ENCODE results near the gene BBLN. TPM values are rescaled to one million over a fixed set of nuclear protein-coding genes. Genes with fewer than 3 reads are reported as not detected.

BBLN gene
- total and polyA plus RNA-seq, 2 of the 4 experiments (the other 2 are of a cell fraction), result 25.1 to 103 TPM

GRCh38 chr9:128185979-128186965 lies 26.2 kb downstream of the BBLN start:
- no TSS peak for BruUV-seq (replicated peaks)
- no peak overlapping the region for H2AK5ac ChIP-seq (ENCODE audit: low read depth, low read length)
- no peak overlapping the region for H4K8ac ChIP-seq (ENCODE audit: low read depth in 2 of 2, low read length in 2 of 2)
- CTCF ChIA-PET, result interaction anchor here (1.1 kb wide), 1 partner anchor 16 kb away, joined by 3 read pairs; no protein-coding TSS in a partner anchor
- no peaks in the 10 kb centered on the region; the same call in 1 of the 2 replicates for H4K20me1 ChIP-seq (ENCODE audit: insufficient read depth, low read length)
- H3K23ac ChIP-seq (ENCODE audit: low read depth, low read length), result no peak overlapping the region
- H2AFZ ChIP-seq (replicated peaks; ENCODE audit: low read length, poor library complexity), result peak overlapping the region; percentile 58
- H3K18ac ChIP-seq (ENCODE audit: low read depth, low read length), result no peak overlapping the region
- no peak overlapping the region for H3K27ac ChIP-seq (ENCODE audit: insufficient read depth, low read length)
- intact Hi-C loops (cut with micrococcal nuclease) (no loop called here), in situ Hi-C loops (cut with MboI; ENCODE audit: low sequenced_read_pairs) (no loop called here), dilution Hi-C loops (cut with HindIII; ENCODE audit: low sequenced_read_pairs, unreplicated experiment) (no loop called here)
- no peak overlapping the region for H2BK5ac ChIP-seq (ENCODE audit: low read depth, low read length, poor library complexity, severe bottlenecking)
- H3K56ac ChIP-seq (ENCODE audit: extremely low read depth, insufficient read depth, low read length), result no peak overlapping the region
- no peaks in the 10 kb centered on the region for H3K9me3 ChIP-seq (ENCODE audit: control insufficient read depth, insufficient read depth, low read length)
- no peak overlapping the region for H3K4me3 ChIP-seq (ENCODE audit: insufficient read depth, low read depth, low read length)
- WGBS, 2 experiments (ENCODE audit: extremely low coverage in 2 of 2, insufficient read length in 1 of 2), result 93% methylated on average over 9 of the region's 11 CpGs; no CpG with 5 or more reads in 1 of the 2 experiments
- 0 out of 2 replicates have a peak, but pooled peaks cover 4% of the 10 kb centered on the region for H3K9me1 ChIP-seq (ENCODE audit: insufficient read depth, low read length)
- no peak overlapping the region for H4K5ac ChIP-seq (ENCODE audit: low read depth, low read length)
- no peak overlapping the region for H3K4me2 ChIP-seq (ENCODE audit: low read depth, low read length)
- TF ChIP-seq RFX5 (IDR thresholded peaks at IDR 0.05; ENCODE audit: low read depth, low read length) (no peak), CEBPB (IDR thresholded peaks at IDR 0.05; ENCODE audit: low read depth, low read length) (no peak), NFE2L2 (IDR thresholded peaks at IDR 0.05; ENCODE audit: low read depth, low read length) (no peak), RCOR1 (IDR thresholded peaks at IDR 0.05; ENCODE audit: insufficient replicate concordance, low read length) (no peak), FOS (IDR thresholded peaks at IDR 0.05; ENCODE audit: low read depth, low read length) (no peak), MAFK (IDR thresholded peaks at IDR 0.05; ENCODE audit: low read depth, low read length) (no peak)
- TF ChIP-seq, protein P1, sequence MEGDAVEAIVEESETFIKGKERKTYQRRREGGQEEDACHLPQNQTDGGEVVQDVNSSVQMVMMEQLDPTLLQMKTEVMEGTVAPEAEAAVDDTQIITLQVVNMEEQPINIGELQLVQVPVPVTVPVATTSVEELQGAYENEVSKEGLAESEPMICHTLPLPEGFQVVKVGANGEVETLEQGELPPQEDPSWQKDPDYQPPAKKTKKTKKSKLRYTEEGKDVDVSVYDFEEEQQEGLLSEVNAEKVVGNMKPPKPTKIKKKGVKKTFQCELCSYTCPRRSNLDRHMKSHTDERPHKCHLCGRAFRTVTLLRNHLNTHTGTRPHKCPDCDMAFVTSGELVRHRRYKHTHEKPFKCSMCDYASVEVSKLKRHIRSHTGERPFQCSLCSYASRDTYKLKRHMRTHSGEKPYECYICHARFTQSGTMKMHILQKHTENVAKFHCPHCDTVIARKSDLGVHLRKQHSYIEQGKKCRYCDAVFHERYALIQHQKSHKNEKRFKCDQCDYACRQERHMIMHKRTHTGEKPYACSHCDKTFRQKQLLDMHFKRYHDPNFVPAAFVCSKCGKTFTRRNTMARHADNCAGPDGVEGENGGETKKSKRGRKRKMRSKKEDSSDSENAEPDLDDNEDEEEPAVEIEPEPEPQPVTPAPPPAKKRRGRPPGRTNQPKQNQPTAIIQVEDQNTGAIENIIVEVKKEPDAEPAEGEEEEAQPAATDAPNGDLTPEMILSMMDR (conservative IDR thresholded peaks at IDR 0.05; ENCODE audit: low read depth, low read length), result no peak
- H3K9ac ChIP-seq (ENCODE audit: low read depth, low read length), result no peak overlapping the region
- no peak overlapping the region for H3K14ac ChIP-seq (replicated peaks; ENCODE audit: low read depth, low read length)
- no peak overlapping the region for H3K4ac ChIP-seq (ENCODE audit: low read depth, low read length)
- H2AK9ac ChIP-seq (replicated peaks; ENCODE audit: low read depth, low read length, poor library complexity), result no peak overlapping the region
- no peak overlapping the region for H4K91ac ChIP-seq (ENCODE audit: insufficient read depth, low read depth, low read length)
- H3K36me3 ChIP-seq (ENCODE audit: control insufficient read depth, insufficient read depth, low read length), result peaks cover 45% of the 10 kb centered on the region
- POLR2A ChIA-PET (ENCODE audit: unreplicated experiment), result no interaction called here
- H3K4me1 ChIP-seq (ENCODE audit: control insufficient read depth, insufficient read depth, low read length), result peaks cover 6% of the 10 kb centered on the region
- H2BK120ac ChIP-seq (ENCODE audit: low read depth, low read length), result no peak overlapping the region
- H3K79me1 ChIP-seq (ENCODE audit: low read depth in 1 of 2, low read length in 2 of 2), result peaks cover 20 to 42% of the 10 kb centered on the region in 2 experiments
- ATAC-seq (ENCODE audit: low read depth), result no peak
- no peak overlapping the region for H2BK15ac ChIP-seq (ENCODE audit: low read depth, low read length)
- H2BK20ac ChIP-seq (ENCODE audit: low read depth, low read length), result no peak overlapping the region
- no peaks in the 10 kb centered on the region for H3K27me3 ChIP-seq (ENCODE audit: control insufficient read depth, insufficient read depth, low read length)
- no peak for DNase-seq
